Neural cell (in vitro differentiated cells): Measurements from ENCODE around the gene PARD3B.

Experiments used
- CTCF ChIP-seq: fragments of 450-650 bp; IDR thresholded peaks from 2 replicates; pipeline ENCODE4 v1.5.1; 2014; ENCODE audit warnings: antibody characterized with exemption, mild to moderate bottlenecking, moderate library complexity; ENCODE audit not compliant: poor library complexity, severe bottlenecking
- EZH2 ChIP-seq: fragments of 200-600, 300-800 bp; shearing (Covaris generic), sonication (generic); IDR thresholded peaks from 2 replicates; pipeline ENCODE4 v1.6.1; 2014; ENCODE audit warnings: antibody characterized with exemption, low read length, borderline replicate concordance, mild to moderate bottlenecking; ENCODE audit not compliant: insufficient read depth, poor library complexity, severe bottlenecking
- POLR2AphosphoS5 ChIP-seq: IDR thresholded peaks from 2 replicates; pipeline ENCODE4 v1.6.1; 2012
- TAF1 ChIP-seq: IDR thresholded peaks from 2 replicates; pipeline ENCODE4 v1.6.1; 2012; ENCODE audit warnings: low read depth

- TF ChIP-seq TAF1 (no peak), CTCF (no peak), EZH2 (no peak), POLR2AphosphoS5 (no peak)
These were observed 864.1 kb downstream of the PARD3B start for GRCh38 chr2:205409411-205409810.
